HCT116 (cell line): ENCODE data around the gene SEC14L6. TPM values are rescaled to one million over a fixed set of nuclear protein-coding genes. Genes with fewer than 3 reads are reported as not detected.

ENCODE experiments used
- ATAC-seq: fragments of 200-7000 bp; cut with Tn5 transposase; 2 replicates; pipeline ENCODE4 v1.9.1; 2020; ENCODE audit warnings: mild to moderate bottlenecking, moderate library complexity
- BruUV-seq: library from RNA; stranded (reverse); fragments of 400-500 nt; replicated peaks from 2 replicates; lab custom pipeline; 2021; lab: Mats Ljungman, UMichigan
- CTCF ChIA-PET: fragments of 300-600 bp; sonication (Branson Sonifier 250); formaldehyde crosslinking; loops from one replicate; lab custom pipeline; 2021; ENCODE audit warnings: antibody characterized with exemption; lab: Charles Lee
- POLR2A ChIA-PET: fragments of 300-600, 350-600 bp; sonication (Branson Sonifier 250); formaldehyde crosslinking; loops from one replicate; lab custom pipeline; 2021; ENCODE audit warnings: antibody characterized with exemption; lab: Charles Lee
- RAD21 ChIA-PET, 2 experiments: fragments of 300-600 bp; sonication (Branson Sonifier 250); formaldehyde crosslinking; loops; one replicate each; lab custom pipeline; 2023; ENCODE audit warnings: low total read pairs in 2 of 2; ENCODE audit not compliant: uncharacterized antibody in 2 of 2, unreplicated experiment in 2 of 2, low non-redundant PET in 1 of 2; lab: Charles Lee
- DNase-seq: peaks from one replicate; pipeline ENCODE4 v3.0.0-alpha.2; 2010; ENCODE audit warnings: low read depth, low spot score
- H2AFZ ChIP-seq: fragments of 200-600 bp; shearing (Covaris generic), sonication (generic); 2 replicates; pipeline ENCODE4 v1.6.1; 2017; ENCODE audit warnings: low read depth, mixed run types, mixed read lengths, antibody characterized with exemption, low read length; ENCODE audit not compliant: poor library complexity, severe bottlenecking
- H3K27ac ChIP-seq: 2 replicates; pipeline ENCODE4 v1.5.1; 2012; ENCODE audit warnings: low read depth, low read length
- H3K27me3 ChIP-seq: fragments of 200-600 bp; sonication (generic); 2 replicates; pipeline ENCODE4 v1.6.1; 2016; ENCODE audit warnings: mixed run types, low read length, mixed read lengths; ENCODE audit not compliant: insufficient read depth
- H3K36me3 ChIP-seq, 2 experiments: fragments of 200-500 bp in 1 of 2; fragments of 200-600 bp in 1 of 2; sonication (Bioruptor generic) in 1 of 2; sonication (generic) in 1 of 2; 2 replicates each; pipeline versions ENCODE4 v1.5.1 to v1.6.1; 2014 to 2016; ENCODE audit warnings: low read length in 2 of 2, inconsistent platforms in 1 of 2, mixed read lengths in 1 of 2, mixed run types in 1 of 2; ENCODE audit not compliant: insufficient read depth in 2 of 2, control insufficient read depth in 1 of 2
- H3K4me1 ChIP-seq, 2 experiments: fragments of 200-600 bp in 1 of 2; sonication (generic) in 1 of 2; 2 replicates each; pipeline versions ENCODE4 v1.5.1 to v1.6.1; 2012 to 2017; ENCODE audit warnings: low read length in 2 of 2, inconsistent platforms in 1 of 2, mild to moderate bottlenecking in 1 of 2, mixed read lengths in 1 of 2, mixed run types in 1 of 2, moderate library complexity in 1 of 2; ENCODE audit not compliant: insufficient read depth in 2 of 2, control insufficient read depth in 1 of 2
- H3K4me2 ChIP-seq: fragments of 200-600 bp; sonication (generic); 2 replicates; pipeline ENCODE4 v1.6.1; 2017; ENCODE audit warnings: mixed run types, low read length, mixed read lengths
- H3K4me3 ChIP-seq, 2 experiments: fragments of 200-600 bp in 1 of 2; sonication (generic) in 1 of 2; replicated peaks in 1 of 2; 2 replicates each; pipeline ENCODE4 v1.5.1; 2011 to 2016; ENCODE audit warnings: low read length in 2 of 2, control low read depth in 1 of 2, low read depth in 1 of 2, mild to moderate bottlenecking in 1 of 2, mixed read lengths in 1 of 2, mixed run types in 1 of 2
- H3K79me2 ChIP-seq: fragments of 200-600 bp; sonication (generic); 2 replicates; pipeline ENCODE4 v1.6.1; 2017; ENCODE audit warnings: mild to moderate bottlenecking, mixed run types, low read length, moderate library complexity, mixed read lengths; ENCODE audit not compliant: insufficient read depth
- H3K9ac ChIP-seq: fragments of 200-600 bp; sonication (generic); 2 replicates; pipeline ENCODE4 v1.6.1; 2016; ENCODE audit warnings: low read length, mixed read lengths
- H3K9me2 ChIP-seq: fragments of 200-600 bp; sonication (generic), shearing (Covaris generic); 2 replicates; pipeline ENCODE4 v1.6.1; 2017; ENCODE audit warnings: mixed run types, mild to moderate bottlenecking, moderate library complexity; ENCODE audit not compliant: insufficient read depth
- H3K9me3 ChIP-seq, 2 experiments: fragments of 200-500 bp in 1 of 2; fragments of 200-600 bp in 1 of 2; sonication (Bioruptor generic) in 1 of 2; sonication (generic) in 1 of 2; 2 replicates each; pipeline ENCODE4 v1.6.1; 2014 to 2017; ENCODE audit warnings: low read length in 2 of 2, mixed read lengths in 2 of 2, inconsistent platforms in 1 of 2, low read depth in 1 of 2, mild to moderate bottlenecking in 1 of 2, mixed run types in 1 of 2, moderate library complexity in 1 of 2; ENCODE audit not compliant: control insufficient read depth in 1 of 2, insufficient read depth in 1 of 2
- H4K20me1 ChIP-seq: fragments of 200-600 bp; sonication (generic), shearing (Covaris generic); 2 replicates; pipeline ENCODE4 v1.6.1; 2017; ENCODE audit warnings: mixed run types, mild to moderate bottlenecking, moderate library complexity; ENCODE audit not compliant: insufficient read depth
- CBX3 ChIP-seq: IDR thresholded peaks from 2 replicates; pipeline ENCODE4 v1.6.1; 2012; ENCODE audit warnings: low read depth
- ELF1 ChIP-seq: IDR thresholded peaks from 2 replicates; pipeline ENCODE4 v1.6.1; 2012; ENCODE audit warnings: low read depth, borderline replicate concordance
- POLR2A ChIP-seq: IDR thresholded peaks from 2 replicates; pipeline ENCODE4 v1.7.0; 2011; ENCODE audit warnings: borderline replicate concordance; ENCODE audit not compliant: insufficient read depth, insufficient read length; ENCODE audit errors: extremely low read depth
- TCF7L2 ChIP-seq: IDR thresholded peaks from 2 replicates; pipeline ENCODE4 v1.7.0; 2011; ENCODE audit warnings: borderline replicate concordance, inconsistent platforms; ENCODE audit not compliant: insufficient read depth, insufficient read length; ENCODE audit errors: extremely low read depth
- YY1 ChIP-seq: IDR thresholded peaks from 2 replicates; pipeline ENCODE4 v1.6.1; 2011; ENCODE audit warnings: low read length, low read depth, moderate library complexity, mild to moderate bottlenecking; ENCODE audit not compliant: insufficient replicate concordance; ENCODE audit errors: extremely low read depth
- intact Hi-C: fragments of 100-400 bp; cut with micrococcal nuclease; formaldehyde crosslinking; loops from 2 replicates; pipeline ENCODE4 v1.10.0; 2022
- total RNA-seq: library from RNA; stranded (reverse); gene quantifications from one replicate; pipeline ENCODE4 v1.2.1, GENCODE V29; 2021; ENCODE audit not compliant: unreplicated experiment
- TF ChIP-seq, protein P1 (sequence below), 3 experiments: fragments of 200-600 bp in 1 of 3; sonication (generic) in 1 of 3; IDR thresholded peaks in 2 of 3; conservative IDR thresholded peaks in 1 of 3; 2 replicates each; pipeline ENCODE4 v1.5.1; 2012 to 2017; ENCODE audit warnings: low read depth in 2 of 3, low read length in 2 of 3, antibody characterized with exemption in 1 of 3, borderline replicate concordance in 1 of 3, control low read depth in 1 of 3, mild to moderate bottlenecking in 1 of 3, mixed read lengths in 1 of 3, mixed run types in 1 of 3, moderate library complexity in 1 of 3; ENCODE audit not compliant: insufficient read depth in 1 of 3
- TF ChIP-seq, protein P2 (sequence below): IDR thresholded peaks from 2 replicates; pipeline ENCODE4 v1.6.1; 2012; ENCODE audit warnings: low read depth

Gene SEC14L6
- total RNA-seq, 1 experiment from 2014 or later, result not detected

DNA sequence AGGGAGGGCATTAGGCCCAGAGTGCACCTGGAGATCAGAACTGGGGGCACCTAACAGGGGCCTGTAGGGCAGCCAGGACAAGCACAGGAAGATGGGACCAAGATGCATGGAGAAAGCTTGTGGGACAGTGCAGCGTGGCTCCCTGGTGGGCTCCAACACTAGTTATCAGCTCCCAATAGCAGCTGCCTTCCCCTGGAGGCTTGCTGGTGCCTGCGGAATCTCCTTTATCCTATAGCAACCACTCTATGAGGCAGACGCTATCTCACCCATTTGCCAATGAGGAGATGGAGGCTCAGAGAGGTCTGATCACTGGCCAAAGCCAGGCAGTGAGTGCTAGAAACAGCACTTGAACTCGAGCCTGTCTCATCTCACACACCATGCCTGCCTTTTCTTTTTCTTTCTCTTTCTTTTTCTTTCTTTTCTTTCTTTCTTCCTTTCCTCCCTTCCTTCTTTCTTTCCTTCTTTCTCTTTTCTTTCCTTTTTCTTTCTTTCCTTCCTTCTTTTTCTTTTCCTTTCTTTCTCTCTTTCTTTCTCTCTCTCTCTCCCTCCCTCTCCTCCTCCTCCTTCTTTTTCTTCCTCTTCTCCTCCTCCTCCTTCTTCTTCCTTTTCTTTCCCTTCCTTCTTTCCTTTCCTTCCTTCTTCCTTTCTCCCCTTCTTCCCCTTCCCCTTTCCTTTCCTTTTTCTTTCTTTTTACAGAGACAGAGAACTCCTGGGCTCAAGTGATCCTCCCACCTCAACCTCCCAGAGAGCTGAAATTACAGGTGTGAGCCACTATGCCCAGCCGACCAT is 25.0 kb downstream of the SEC14L6 start:
- ATAC-seq (no peak), DNase-seq (no peak)
- Histone ChIP-seq H3K27me3 (no peaks in the 10 kb centered on the region), H3K36me3 (no peaks in the 10 kb centered on the region), H3K4me2 (no peak overlapping the region), H4K20me1 (no peaks in the 10 kb centered on the region), H3K9ac (no peak overlapping the region), H3K79me2 (no peaks in the 10 kb centered on the region), H3K4me3 (no peak overlapping the region), H3K4me1 (no peaks in the 10 kb centered on the region), H3K27ac (no peak overlapping the region), H3K9me3 (no peaks in the 10 kb centered on the region), H3K9me2 (no peaks in the 10 kb centered on the region), H2AFZ (no peak overlapping the region)
- RAD21 ChIA-PET, result no interaction called here
- POLR2A ChIA-PET, result no interaction called here
- intact Hi-C loops, result no loop called here
- CTCF ChIA-PET, result no interaction called here
- BruUV-seq, result no TSS peak
- TF ChIP-seq, protein P1, sequence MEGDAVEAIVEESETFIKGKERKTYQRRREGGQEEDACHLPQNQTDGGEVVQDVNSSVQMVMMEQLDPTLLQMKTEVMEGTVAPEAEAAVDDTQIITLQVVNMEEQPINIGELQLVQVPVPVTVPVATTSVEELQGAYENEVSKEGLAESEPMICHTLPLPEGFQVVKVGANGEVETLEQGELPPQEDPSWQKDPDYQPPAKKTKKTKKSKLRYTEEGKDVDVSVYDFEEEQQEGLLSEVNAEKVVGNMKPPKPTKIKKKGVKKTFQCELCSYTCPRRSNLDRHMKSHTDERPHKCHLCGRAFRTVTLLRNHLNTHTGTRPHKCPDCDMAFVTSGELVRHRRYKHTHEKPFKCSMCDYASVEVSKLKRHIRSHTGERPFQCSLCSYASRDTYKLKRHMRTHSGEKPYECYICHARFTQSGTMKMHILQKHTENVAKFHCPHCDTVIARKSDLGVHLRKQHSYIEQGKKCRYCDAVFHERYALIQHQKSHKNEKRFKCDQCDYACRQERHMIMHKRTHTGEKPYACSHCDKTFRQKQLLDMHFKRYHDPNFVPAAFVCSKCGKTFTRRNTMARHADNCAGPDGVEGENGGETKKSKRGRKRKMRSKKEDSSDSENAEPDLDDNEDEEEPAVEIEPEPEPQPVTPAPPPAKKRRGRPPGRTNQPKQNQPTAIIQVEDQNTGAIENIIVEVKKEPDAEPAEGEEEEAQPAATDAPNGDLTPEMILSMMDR (IDR thresholded peaks at IDR 0.05 in 2 of 3, conservative IDR thresholded peaks at IDR 0.05 in 1 of 3; ENCODE audit: borderline replicate concordance in 1 of 3, insufficient read depth in 1 of 3, low read depth in 2 of 3, low read length in 2 of 3), result no peak
- TF ChIP-seq, protein P2, sequence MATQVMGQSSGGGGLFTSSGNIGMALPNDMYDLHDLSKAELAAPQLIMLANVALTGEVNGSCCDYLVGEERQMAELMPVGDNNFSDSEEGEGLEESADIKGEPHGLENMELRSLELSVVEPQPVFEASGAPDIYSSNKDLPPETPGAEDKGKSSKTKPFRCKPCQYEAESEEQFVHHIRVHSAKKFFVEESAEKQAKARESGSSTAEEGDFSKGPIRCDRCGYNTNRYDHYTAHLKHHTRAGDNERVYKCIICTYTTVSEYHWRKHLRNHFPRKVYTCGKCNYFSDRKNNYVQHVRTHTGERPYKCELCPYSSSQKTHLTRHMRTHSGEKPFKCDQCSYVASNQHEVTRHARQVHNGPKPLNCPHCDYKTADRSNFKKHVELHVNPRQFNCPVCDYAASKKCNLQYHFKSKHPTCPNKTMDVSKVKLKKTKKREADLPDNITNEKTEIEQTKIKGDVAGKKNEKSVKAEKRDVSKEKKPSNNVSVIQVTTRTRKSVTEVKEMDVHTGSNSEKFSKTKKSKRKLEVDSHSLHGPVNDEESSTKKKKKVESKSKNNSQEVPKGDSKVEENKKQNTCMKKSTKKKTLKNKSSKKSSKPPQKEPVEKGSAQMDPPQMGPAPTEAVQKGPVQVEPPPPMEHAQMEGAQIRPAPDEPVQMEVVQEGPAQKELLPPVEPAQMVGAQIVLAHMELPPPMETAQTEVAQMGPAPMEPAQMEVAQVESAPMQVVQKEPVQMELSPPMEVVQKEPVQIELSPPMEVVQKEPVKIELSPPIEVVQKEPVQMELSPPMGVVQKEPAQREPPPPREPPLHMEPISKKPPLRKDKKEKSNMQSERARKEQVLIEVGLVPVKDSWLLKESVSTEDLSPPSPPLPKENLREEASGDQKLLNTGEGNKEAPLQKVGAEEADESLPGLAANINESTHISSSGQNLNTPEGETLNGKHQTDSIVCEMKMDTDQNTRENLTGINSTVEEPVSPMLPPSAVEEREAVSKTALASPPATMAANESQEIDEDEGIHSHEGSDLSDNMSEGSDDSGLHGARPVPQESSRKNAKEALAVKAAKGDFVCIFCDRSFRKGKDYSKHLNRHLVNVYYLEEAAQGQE, result no peak
- TF ChIP-seq YY1 (no peak), ELF1 (no peak), TCF7L2 (no peak), POLR2A (no peak), CBX3 (no peak)
